MCF 10A (cell line): ENCODE data around the gene RWDD1. TPM values are rescaled to one million over a fixed set of nuclear protein-coding genes. Genes with fewer than 3 reads are reported as not detected.

Experiments
- BruUV-seq: library from RNA; stranded (reverse); fragments of 400-500 nt; replicated peaks from 2 replicates; lab custom pipeline; 2021; lab: Mats Ljungman, UMichigan
- CTCF ChIA-PET: fragments of 300-600 bp; sonication (Branson Sonifier 250); formaldehyde crosslinking; extraction: SDS; loops from one replicate; lab custom pipeline; 2021; ENCODE audit warnings: antibody characterized with exemption, inconsistent platforms; lab: Yijun Ruan, JAX
- POLR2A ChIA-PET: fragments of 300-600, 350-650 bp; sonication (Branson Sonifier 250); formaldehyde crosslinking; extraction: SDS; loops from one replicate; lab custom pipeline; 2020; ENCODE audit warnings: antibody characterized with exemption, inconsistent platforms; lab: Yijun Ruan, JAX
- DNase-seq: peaks from one replicate; pipeline ENCODE4 v3.0.0-alpha.2; 2018; ENCODE audit not compliant: unreplicated experiment
- H3K27ac Mint-ChIP-seq: one replicate; pipeline ENCODE4 v1.8.0; 2022; ENCODE audit warnings: mild to moderate bottlenecking, low read depth, mixed read lengths; ENCODE audit not compliant: unreplicated experiment
- H3K27me3 Mint-ChIP-seq: one replicate; pipeline ENCODE4 v1.8.0; 2022; ENCODE audit warnings: mixed read lengths; ENCODE audit not compliant: insufficient read depth, unreplicated experiment
- H3K36me3 Mint-ChIP-seq: one replicate; pipeline ENCODE4 v1.8.0; 2022; ENCODE audit warnings: mild to moderate bottlenecking, moderate library complexity, mixed read lengths; ENCODE audit not compliant: insufficient read depth, unreplicated experiment
- H3K4me1 Mint-ChIP-seq: one replicate; pipeline ENCODE4 v1.8.0; 2022; ENCODE audit warnings: mixed read lengths; ENCODE audit not compliant: insufficient read depth, unreplicated experiment
- H3K4me3 Mint-ChIP-seq: one replicate; pipeline ENCODE4 v1.8.0; 2022; ENCODE audit warnings: mild to moderate bottlenecking, moderate library complexity, mixed read lengths; ENCODE audit not compliant: unreplicated experiment
- H3K9me3 Mint-ChIP-seq: one replicate; pipeline ENCODE4 v1.8.0; 2022; ENCODE audit warnings: mixed read lengths; ENCODE audit not compliant: unreplicated experiment
- CTCF ChIP-seq: fragments of 200-600 bp; IDR thresholded peaks from one replicate; pipeline ENCODE4 v1.8.0; 2022; ENCODE audit warnings: antibody characterized with exemption, mild to moderate bottlenecking; ENCODE audit not compliant: unreplicated experiment
- intact Hi-C: fragments of 100-400 bp; cut with micrococcal nuclease; formaldehyde crosslinking; loops from 2 replicates; pipeline ENCODE4 v1.14.1; 2022
- total RNA-seq: library from RNA; stranded (reverse); gene quantifications from 2 replicates; pipeline ENCODE4 v1.2.3, GENCODE V29; 2022

RWDD1 gene
- total RNA-seq, 1 experiment from 2014 or later = 57.2 TPM

- no peaks in the 10 kb centered on the region for H3K36me3 Mint-ChIP-seq
- TF ChIP-seq CTCF = peak; percentile 70
- POLR2A ChIA-PET = interaction anchor here (1.0 to 2.7 kb wide), 3 partner anchors 41 to 254 kb away, joined by 3 to 7 read pairs (median 3); no protein-coding TSS in a partner anchor
- no peaks in the 10 kb centered on the region for H3K9me3 Mint-ChIP-seq
- no peaks in the 10 kb centered on the region for H3K27me3 Mint-ChIP-seq
- H3K27ac Mint-ChIP-seq = no peak overlapping the region
- peak; percentile 72 for DNase-seq
- peaks cover 19% of the 10 kb centered on the region for H3K4me1 Mint-ChIP-seq
- intact Hi-C loops = loop anchor here (1.0 to 5.0 kb wide), 5 partner anchors 85 to 315 kb away; partner anchors contain the start of gene DSE
- no TSS peak for BruUV-seq
- CTCF ChIA-PET = interaction anchor here (0.6 to 5.1 kb wide), 31 partner anchors 9 to 1027 kb away, joined by 3 to 108 read pairs (median 4); partner anchors contain the start of genes CALHM4, CALHM5 and TSPYL1
- no peak overlapping the region for H3K4me3 Mint-ChIP-seq
These were observed 39.4 kb upstream of the RWDD1 start for GRCh38 chr6:116531675-116532570.

- CTCF ChIA-PET = interaction anchor here (0.5 to 5.1 kb wide), 28 partner anchors 8 to 785 kb away, joined by 3 to 108 read pairs (median 4); partner anchors contain the start of genes CALHM4, CALHM5 and TSPYL4
- Mint-ChIP-seq H3K9me3 (no peaks in the 10 kb centered on the region), H3K4me3 (no peak overlapping the region), H3K27ac (no peak overlapping the region), H3K27me3 (no peaks in the 10 kb centered on the region), H3K4me1 (peaks cover 17% of the 10 kb centered on the region), H3K36me3 (no peaks in the 10 kb centered on the region)
- BruUV-seq = no TSS peak
- intact Hi-C loops = loop anchor here (5.0 kb wide), 1 partner anchor 316 kb away; no protein-coding TSS in a partner anchor
- no peak for DNase-seq
- POLR2A ChIA-PET = interaction anchor here (1.0 to 2.7 kb wide), 5 partner anchors 39 to 255 kb away, joined by 3 to 7 read pairs (median 5); no protein-coding TSS in a partner anchor
- TF ChIP-seq CTCF = no peak
These were observed 37.9 kb upstream of the RWDD1 start for GRCh38 chr6:116533233-116533957.

DNA sequence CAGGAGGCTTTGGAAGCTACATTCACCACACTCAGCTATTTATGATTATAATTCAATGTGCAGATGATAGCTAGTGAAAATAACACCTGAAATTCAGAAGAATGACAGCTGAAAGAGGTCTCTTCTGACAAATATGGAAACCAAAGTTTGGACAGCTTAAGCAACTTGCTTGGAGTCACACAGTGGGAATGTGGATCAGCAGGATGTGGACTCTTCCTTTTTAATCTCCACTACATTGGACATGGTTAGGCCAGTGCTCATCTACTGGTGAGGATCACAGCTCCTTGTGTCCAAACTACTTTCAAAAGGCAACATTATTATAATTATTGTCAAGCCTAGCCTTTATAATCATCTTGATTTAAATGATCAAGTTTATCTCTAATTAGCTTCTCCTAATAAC lies 36.2 kb upstream of the RWDD1 start:
- H3K27me3 Mint-ChIP-seq = no peaks in the 10 kb centered on the region
- no peak for DNase-seq
- no peak for TF ChIP-seq CTCF
- ChIA-PET CTCF (interaction anchor here (0.5 to 5.1 kb wide), 34 partner anchors 8 to 378 kb away, joined by 3 to 108 read pairs (median 4); partner anchors contain the start of genes CALHM4, CALHM5, RWDD1 and TRAPPC3L), POLR2A (interaction anchor here (0.6 to 2.7 kb wide), 8 partner anchors 23 to 266 kb away, joined by 3 to 7 read pairs (median 3); partner anchors contain the start of gene TSPYL1)
- no TSS peak for BruUV-seq
- H3K4me3 Mint-ChIP-seq = no peak overlapping the region
- H3K27ac Mint-ChIP-seq = no peak overlapping the region
- intact Hi-C loops = loop anchor here (5.0 kb wide), 1 partner anchor 312 kb away; no protein-coding TSS in a partner anchor
- no peaks in the 10 kb centered on the region for H3K9me3 Mint-ChIP-seq
- H3K36me3 Mint-ChIP-seq = no peaks in the 10 kb centered on the region
- peaks cover 6% of the 10 kb centered on the region for H3K4me1 Mint-ChIP-seq
